Cardiac muscle cell (in vitro differentiated cells and primary cell): ENCODE data around the gene FHIT. TPM values are rescaled to one million over a fixed set of nuclear protein-coding genes. Genes with fewer than 3 reads are reported as not detected.

ENCODE experiments used
- DNase-seq, 2 donors: peaks; one replicate each; pipeline versions ENCODE4 v3.0.0 to v3.0.0-alpha.2; 2010 to 2017; ENCODE audit warnings: low read depth in 1 of 2, low spot score in 1 of 2
- H3K27ac ChIP-seq: fragments of 200-600 bp; sonication (generic); 2 replicates; pipeline ENCODE4 v1.5.1; 2016
- H3K27me3 ChIP-seq: fragments of 200-600 bp; sonication (generic); 2 replicates; pipeline ENCODE4 v1.6.0; 2016; ENCODE audit warnings: control low read depth
- H3K36me3 ChIP-seq: fragments of 200-600 bp; sonication (generic); 2 replicates; pipeline ENCODE4 v1.5.1; 2016; ENCODE audit warnings: control low read depth
- H3K4me1 ChIP-seq: fragments of 200-600 bp; sonication (generic); 2 replicates; pipeline ENCODE4 v1.8.1; 2017; ENCODE audit warnings: low read depth, mild to moderate bottlenecking, mixed run types
- H3K4me3 ChIP-seq: fragments of 200-600 bp; sonication (generic); 2 replicates; pipeline ENCODE4 v1.5.1; 2016; ENCODE audit warnings: mild to moderate bottlenecking
- H3K9me3 ChIP-seq: fragments of 200-600 bp; sonication (generic); 2 replicates; pipeline ENCODE4 v1.5.1; 2017; ENCODE audit warnings: low read depth, mild to moderate bottlenecking, control low read depth
- polyA plus RNA-seq: library from polyadenylated mRNA; unstranded; fragments of >200 nt; fragmentation: Nextera tagmentation; extraction: Ambion mirVana; gene quantifications from 2 replicates; pipeline ENCODE4 v1.2.1, GENCODE V29; 2016
- total RNA-seq: library from RNA; depleted of rRNA; stranded (reverse); fragments of >200 nt; gene quantifications from 2 replicates; pipeline ENCODE4 v1.2.3, GENCODE V29; 2016
- TF ChIP-seq, protein P1 (sequence below): IDR thresholded peaks from 2 replicates; pipeline ENCODE4 v1.5.1; 2012; ENCODE audit warnings: low read depth, mild to moderate bottlenecking, low read length

Gene FHIT
- total and polyA plus RNA-seq, 2 experiments from 2014 or later = 6.9 to 12.5 TPM

DNA sequence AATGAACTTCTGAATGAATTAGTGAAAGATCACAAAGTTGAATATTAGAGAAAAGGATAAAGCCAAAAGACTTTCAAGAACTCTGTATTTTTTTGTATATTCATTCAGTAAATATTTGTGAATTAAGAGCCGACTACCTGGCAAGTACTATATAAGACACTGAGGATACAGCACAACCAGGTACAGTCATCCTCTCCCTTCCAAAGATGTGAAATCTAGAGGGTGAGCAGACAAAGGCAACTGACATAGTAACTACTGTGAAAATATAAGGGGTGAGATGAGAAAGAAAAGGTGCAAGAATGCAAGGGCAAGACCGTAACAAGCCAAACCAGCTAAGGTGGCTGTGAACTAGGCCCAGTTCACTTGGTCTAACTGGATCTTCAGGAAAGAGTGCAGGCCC, 1226.9 kb downstream of the FHIT start:
- TF ChIP-seq, protein P1, sequence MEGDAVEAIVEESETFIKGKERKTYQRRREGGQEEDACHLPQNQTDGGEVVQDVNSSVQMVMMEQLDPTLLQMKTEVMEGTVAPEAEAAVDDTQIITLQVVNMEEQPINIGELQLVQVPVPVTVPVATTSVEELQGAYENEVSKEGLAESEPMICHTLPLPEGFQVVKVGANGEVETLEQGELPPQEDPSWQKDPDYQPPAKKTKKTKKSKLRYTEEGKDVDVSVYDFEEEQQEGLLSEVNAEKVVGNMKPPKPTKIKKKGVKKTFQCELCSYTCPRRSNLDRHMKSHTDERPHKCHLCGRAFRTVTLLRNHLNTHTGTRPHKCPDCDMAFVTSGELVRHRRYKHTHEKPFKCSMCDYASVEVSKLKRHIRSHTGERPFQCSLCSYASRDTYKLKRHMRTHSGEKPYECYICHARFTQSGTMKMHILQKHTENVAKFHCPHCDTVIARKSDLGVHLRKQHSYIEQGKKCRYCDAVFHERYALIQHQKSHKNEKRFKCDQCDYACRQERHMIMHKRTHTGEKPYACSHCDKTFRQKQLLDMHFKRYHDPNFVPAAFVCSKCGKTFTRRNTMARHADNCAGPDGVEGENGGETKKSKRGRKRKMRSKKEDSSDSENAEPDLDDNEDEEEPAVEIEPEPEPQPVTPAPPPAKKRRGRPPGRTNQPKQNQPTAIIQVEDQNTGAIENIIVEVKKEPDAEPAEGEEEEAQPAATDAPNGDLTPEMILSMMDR = no peak
- H3K4me1 ChIP-seq = peaks cover 18% of the 10 kb centered on the region
- no peak overlapping the region for H3K27ac ChIP-seq
- no peak overlapping the region for H3K4me3 ChIP-seq
- H3K9me3 ChIP-seq = no peaks in the 10 kb centered on the region
- H3K27me3 ChIP-seq = no peaks in the 10 kb centered on the region
- DNase-seq = no peak
- H3K36me3 ChIP-seq = no peaks in the 10 kb centered on the region

- no peaks in the 10 kb centered on the region for H3K36me3 ChIP-seq
- TF ChIP-seq, protein P1 = no peak
- peaks cover 18% of the 10 kb centered on the region for H3K4me1 ChIP-seq
- H3K9me3 ChIP-seq = no peaks in the 10 kb centered on the region
- no peaks in the 10 kb centered on the region for H3K27me3 ChIP-seq
- DNase-seq = no peak
- no peak overlapping the region for H3K4me3 ChIP-seq
- H3K27ac ChIP-seq = no peak overlapping the region
These were observed 1228.1 kb downstream of the FHIT start for GRCh38 chr3:60023189-60023588.

DNA sequence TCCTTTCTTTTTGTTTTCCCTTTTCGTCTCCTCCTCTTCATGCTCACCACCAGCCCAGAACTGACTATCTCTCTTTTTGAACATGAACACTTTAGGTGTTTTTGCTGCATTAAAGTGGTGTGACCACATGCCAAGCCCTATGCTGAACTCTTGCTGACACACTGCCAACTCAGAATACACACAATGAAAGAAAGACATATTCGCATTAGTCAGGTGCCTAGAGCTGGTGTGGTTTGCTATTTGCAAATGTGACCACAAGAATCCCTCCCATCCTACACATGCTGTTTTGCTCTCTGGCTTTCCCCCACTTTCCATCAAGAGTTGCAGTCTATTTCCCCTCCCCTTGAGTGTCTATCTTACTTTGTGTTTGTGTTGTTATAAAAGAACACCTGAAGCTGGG, 1233.6 kb downstream of the FHIT start:
- Histone ChIP-seq H3K9me3 (no peaks in the 10 kb centered on the region), H3K27ac (no peak overlapping the region), H3K27me3 (no peaks in the 10 kb centered on the region), H3K4me1 (peaks cover 8% of the 10 kb centered on the region), H3K4me3 (no peak overlapping the region), H3K36me3 (no peaks in the 10 kb centered on the region)
- DNase-seq = no peak
- TF ChIP-seq, protein P1 = no peak

- H3K4me3 ChIP-seq = no peak overlapping the region
- DNase-seq = no peak
- H3K9me3 ChIP-seq = no peaks in the 10 kb centered on the region
- TF ChIP-seq, protein P1 = no peak
- H3K4me1 ChIP-seq = no peaks in the 10 kb centered on the region
- no peaks in the 10 kb centered on the region for H3K36me3 ChIP-seq
- H3K27ac ChIP-seq = no peak overlapping the region
- H3K27me3 ChIP-seq = no peaks in the 10 kb centered on the region
These were observed 1236.1 kb downstream of the FHIT start for GRCh38 chr3:60015032-60015705.

- H3K4me1 ChIP-seq = no peaks in the 10 kb centered on the region
- no peaks in the 10 kb centered on the region for H3K36me3 ChIP-seq
- no peaks in the 10 kb centered on the region for H3K27me3 ChIP-seq
- H3K27ac ChIP-seq = no peak overlapping the region
- H3K4me3 ChIP-seq = no peak overlapping the region
- TF ChIP-seq, protein P1 = no peak
- DNase-seq = no peak
- H3K9me3 ChIP-seq = no peaks in the 10 kb centered on the region
These were observed 1238.0 kb downstream of the FHIT start for GRCh38 chr3:60013241-60013640.
